GM21786 (cell line): ENCODE measurements around the gene PLVAP.
A peak's percentile ranks its signal among the peaks of the same experiment; 100 is the strongest.

Source experiments
- ATAC-seq: cut with Tn5 transposase; IDR thresholded peaks from one replicate; pipeline ENCODE4 v1.9.1; 2021; ENCODE audit not compliant: unreplicated experiment

The PLVAP gene

GRCh38 chr19:17336872-17337674 is 40.1 kb downstream of the PLVAP start, which contains the start of gene GTPBP3:
GTPBP3 (plus strand) TSS chr19:17337553; CDS start chr19:17337612, 59 bp downstream.
- ATAC-seq = peak; percentile 71

- no peak for ATAC-seq
Measured at GRCh38 chr19:17335575-17335974, 41.6 kb downstream of the PLVAP start.

- no peak for ATAC-seq
Measured at GRCh38 chr19:17334414-17335409, 42.4 kb downstream of the PLVAP start, which contains the start of gene ANO8. ANO8 (minus strand) TSS chr19:17334855; CDS start chr19:17334670, 185 bp downstream.

- no peak for ATAC-seq
Measured at GRCh38 chr19:17333611-17334413, 43.3 kb downstream of the PLVAP start.

GRCh38 chr19:17332677-17333581 is 44.2 kb downstream of the PLVAP start:
- ATAC-seq = no peak

- no peak for ATAC-seq
Measured at GRCh38 chr19:17332360-17332676, 44.8 kb downstream of the PLVAP start.

GRCh38 chr19:17331045-17331558 is 46.0 kb downstream of the PLVAP start:
- no peak for ATAC-seq

GRCh38 chr19:17330262-17331044 is 46.7 kb downstream of the PLVAP start:
- no peak for ATAC-seq

GRCh38 chr19:17329366-17330261 is 47.5 kb downstream of the PLVAP start:
- no peak for ATAC-seq

- no peak for ATAC-seq
Measured at GRCh38 chr19:17328517-17329365, 48.4 kb downstream of the PLVAP start.

- no peak for ATAC-seq
Measured at GRCh38 chr19:17327654-17328516, 49.3 kb downstream of the PLVAP start.

GRCh38 chr19:17327068-17327653 is 50.0 kb downstream of the PLVAP start:
- no peak for ATAC-seq

- ATAC-seq = no peak
Measured at GRCh38 chr19:17326595-17326966, 50.6 kb downstream of the PLVAP start.

- no peak for ATAC-seq
Measured at GRCh38 chr19:17325881-17326594, 51.1 kb downstream of the PLVAP start.

- ATAC-seq = no peak
Measured at GRCh38 chr19:17325133-17325532, 52.0 kb downstream of the PLVAP start.
